Muscle layer of colon (tissue), 2 donors: ENCODE results near the gene RASAL3.

Source experiments
- H3K27ac ChIP-seq: one replicate; pipeline ENCODE4 v1.7.0; 2013; ENCODE audit warnings: low read depth, mild to moderate bottlenecking, low read length, moderate library complexity
- H3K27me3 ChIP-seq, 2 donors: one replicate each; pipeline ENCODE4 v1.7.0; 2013; ENCODE audit warnings: low read length in 2 of 2, mild to moderate bottlenecking in 2 of 2; ENCODE audit not compliant: insufficient read depth in 2 of 2, control insufficient read depth in 1 of 2
- H3K36me3 ChIP-seq: one replicate; pipeline ENCODE4 v1.7.0; 2013; ENCODE audit warnings: mild to moderate bottlenecking, low read length; ENCODE audit not compliant: insufficient read depth
- H3K4me1 ChIP-seq: one replicate; pipeline ENCODE4 v1.7.0; 2013; ENCODE audit warnings: mild to moderate bottlenecking, low read length; ENCODE audit not compliant: insufficient read depth
- H3K4me3 ChIP-seq, 2 donors: one replicate each; pipeline ENCODE4 v1.7.0; 2013; ENCODE audit warnings: low read length in 2 of 2, low read depth in 1 of 2, mild to moderate bottlenecking in 1 of 2, moderate library complexity in 1 of 2
- H3K9ac ChIP-seq: one replicate; pipeline ENCODE4 v1.7.0; 2013; ENCODE audit warnings: low read length
- H3K9me3 ChIP-seq: one replicate; pipeline ENCODE4 v1.7.0; 2013; ENCODE audit warnings: mild to moderate bottlenecking, low read length
- donor health status: abdominal sarcoma.
- donor health status: Adenocarcinoma of cecum.

Gene RASAL3

DNA sequence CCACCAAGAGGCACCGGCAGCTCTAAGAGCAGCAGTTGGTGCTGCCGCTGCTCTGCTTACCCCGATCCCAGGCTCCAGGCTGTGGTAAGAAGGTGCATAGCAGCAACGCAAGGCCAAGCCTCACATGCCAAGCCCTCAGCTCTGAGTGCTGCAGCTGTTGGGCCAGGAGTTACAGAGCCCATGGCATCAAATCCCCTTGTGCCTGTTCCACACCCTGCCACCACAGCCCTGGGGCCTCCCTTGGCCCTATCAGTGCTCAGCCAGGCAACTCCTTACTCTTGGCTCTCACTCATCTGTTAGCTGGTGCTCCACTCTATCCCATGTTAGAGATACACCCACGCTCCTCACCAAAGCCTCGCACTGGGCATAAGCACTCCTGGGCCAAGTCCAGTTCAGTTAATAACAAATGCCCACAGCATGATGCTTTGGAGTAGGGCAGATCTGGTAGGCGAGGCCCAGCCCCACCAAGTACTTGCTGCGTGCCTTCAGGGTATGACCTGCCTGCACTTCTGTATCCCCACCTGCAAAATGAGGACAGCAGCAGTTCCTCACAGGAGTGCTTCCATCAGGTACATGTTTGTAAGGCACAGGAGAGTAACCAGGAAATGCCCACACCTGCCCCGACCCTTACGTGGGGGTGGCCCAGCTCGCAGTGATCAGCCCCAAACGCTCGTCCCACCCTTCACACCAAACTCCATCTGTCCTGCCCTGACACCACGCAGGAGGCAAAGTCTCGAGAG is 61.8 kb downstream of the RASAL3 start:
- peak overlapping the region; percentile 34 for H3K9ac ChIP-seq
- no peaks in the 10 kb centered on the region for H3K9me3 ChIP-seq
- H3K4me1 ChIP-seq: peaks cover 58% of the 10 kb centered on the region
- H3K4me3 ChIP-seq: peak overlapping the region in 1 of 2 donors; percentile 33
- H3K27me3 ChIP-seq: no peaks in the 10 kb centered on the region
- peak overlapping the region; percentile 62 for H3K27ac ChIP-seq
- H3K36me3 ChIP-seq: peaks cover 44% of the 10 kb centered on the region
